Fibroblast of lung (primary cell): ENCODE results near the gene SEC61B. TPM values are rescaled to one million over a fixed set of nuclear protein-coding genes. Genes with fewer than 3 reads are reported as not detected.

Experiments used
- DNase-seq, 2 donors: peaks; one replicate each; pipeline versions ENCODE4 v3.0.0 to v3.0.0-alpha.2; 2010; ENCODE audit warnings: low read depth in 2 of 2
- H2AFZ ChIP-seq: 2 replicates; pipeline ENCODE4 v1.5.1; 2012; ENCODE audit warnings: low read length, control low read depth, inconsistent platforms
- H3K27ac ChIP-seq: 2 replicates; pipeline ENCODE4 v1.5.1; 2011; ENCODE audit warnings: low read length, control low read depth; ENCODE audit not compliant: insufficient read depth
- H3K27me3 ChIP-seq: 2 replicates; pipeline ENCODE4 v1.5.1; 2011; ENCODE audit warnings: mild to moderate bottlenecking, low read length; ENCODE audit not compliant: control insufficient read depth, insufficient read depth
- H3K36me3 ChIP-seq: 2 replicates; pipeline ENCODE4 v1.5.1; 2011; ENCODE audit warnings: low read length; ENCODE audit not compliant: control insufficient read depth, insufficient read depth
- H3K4me1 ChIP-seq: 2 replicates; pipeline ENCODE4 v1.5.1; 2011; ENCODE audit warnings: low read length; ENCODE audit not compliant: control insufficient read depth, insufficient read depth; ENCODE audit errors: extremely low read depth
- H3K4me2 ChIP-seq: 2 replicates; pipeline ENCODE4 v1.5.1; 2011; ENCODE audit warnings: low read length, control low read depth; ENCODE audit not compliant: insufficient read depth; ENCODE audit errors: extremely low read depth
- H3K4me3 ChIP-seq, 4 experiments: fragments of 200-600 bp in 1 of 4; sonication (generic) in 1 of 4; replicated peaks in 1 of 4; 2 replicates each; pipeline ENCODE4 v1.5.1; 2011 to 2016; ENCODE audit warnings: low read length in 4 of 4, low read depth in 3 of 4, mild to moderate bottlenecking in 3 of 4, control low read depth in 2 of 4, inconsistent platforms in 1 of 4, mixed read lengths in 1 of 4; ENCODE audit not compliant: insufficient read depth in 1 of 4; ENCODE audit errors: control extremely low read depth in 1 of 4
- H3K79me2 ChIP-seq: 2 replicates; pipeline ENCODE4 v1.5.1; 2012; ENCODE audit warnings: mild to moderate bottlenecking, low read length, inconsistent platforms; ENCODE audit not compliant: control insufficient read depth, insufficient read depth
- H3K9ac ChIP-seq: 2 replicates; pipeline ENCODE4 v1.5.1; 2011; ENCODE audit warnings: mild to moderate bottlenecking, low read length, control low read depth; ENCODE audit not compliant: insufficient read depth
- H3K9me3 ChIP-seq: 2 replicates; pipeline ENCODE4 v1.5.1; 2012; ENCODE audit warnings: low read depth, low read length; ENCODE audit not compliant: control insufficient read depth, insufficient read depth
- H4K20me1 ChIP-seq: 2 replicates; pipeline ENCODE4 v1.5.1; 2011; ENCODE audit warnings: low read length; ENCODE audit not compliant: control insufficient read depth, insufficient read depth; ENCODE audit errors: extremely low read depth
- EZH2 ChIP-seq: IDR thresholded peaks from 2 replicates; pipeline ENCODE4 v1.5.1; 2012; ENCODE audit warnings: low read length, control low read depth, mild to moderate bottlenecking; ENCODE audit errors: missing control alignments
- polyA plus RNA-seq, 2 donors: library from polyadenylated mRNA; depleted of rRNA in 1 of 2; stranded (reverse) in 1 of 2; unstranded in 1 of 2; fragments of >200 nt; gene quantifications; 2 replicates each; pipeline ENCODE4 v1.2.1, GENCODE V29; 2011 to 2012; ENCODE audit warnings: missing spikeins in 1 of 2
- total RNA-seq: library from RNA; depleted of rRNA; stranded (reverse); fragments of >200 nt; gene quantifications from 2 replicates; pipeline ENCODE4 v1.2.1, GENCODE V29; 2014
- TF ChIP-seq, protein P1 (sequence below), 2 donors: IDR thresholded peaks in 1 of 2; conservative IDR thresholded peaks in 1 of 2; 1 replicate in 1 of 2; 2 replicates in 1 of 2; pipeline ENCODE4 v1.5.1; 2011 to 2012; ENCODE audit warnings: low read length in 2 of 2, control low read depth in 1 of 2, inconsistent platforms in 1 of 2, low read depth in 1 of 2, mild to moderate bottlenecking in 1 of 2

The SEC61B gene
- total and polyA plus RNA-seq, 2 donors (not counting 1 experiment from before 2014, with no cell fraction given), result 58.8 to 213 TPM

DNA sequence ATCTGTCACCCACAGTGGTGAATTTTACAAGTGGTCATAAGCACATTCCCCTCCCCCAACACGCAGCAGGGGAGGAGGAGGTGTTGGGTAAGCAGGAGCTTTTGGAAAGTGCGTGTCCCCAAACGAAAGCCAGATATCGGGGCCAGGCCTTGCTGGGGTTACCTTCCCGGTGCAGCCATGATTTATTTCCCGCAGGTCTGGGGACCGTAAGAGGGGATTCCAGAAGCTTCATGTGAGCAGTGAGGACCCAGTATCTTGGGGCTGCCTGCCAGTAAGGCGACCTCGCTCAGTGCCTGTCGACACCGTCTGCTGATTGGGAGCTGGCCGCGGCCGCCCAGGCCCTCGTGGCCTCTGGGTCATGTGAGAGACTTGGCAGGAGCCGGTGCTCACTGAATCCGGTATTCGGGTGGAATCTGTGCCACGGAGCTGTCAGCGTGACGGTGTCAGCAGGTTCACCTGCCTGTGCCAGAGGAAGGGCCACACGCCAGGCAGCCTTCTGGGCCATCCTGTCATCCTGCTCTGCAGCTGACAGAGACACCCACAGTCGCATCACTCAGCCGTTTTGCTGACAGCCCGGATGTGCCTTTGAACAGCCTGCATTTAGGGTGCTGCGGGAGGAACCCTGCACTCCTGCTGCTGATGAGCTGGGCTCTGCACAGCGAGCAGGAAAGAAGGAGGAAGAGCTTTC lies 37.3 kb downstream of the SEC61B start:
- H3K36me3 ChIP-seq, result no peaks in the 10 kb centered on the region
- H4K20me1 ChIP-seq, result no peaks in the 10 kb centered on the region
- H3K4me2 ChIP-seq, result peak overlapping the region; percentile 56
- H3K27ac ChIP-seq, result no peak overlapping the region
- no peak overlapping the region for H3K9ac ChIP-seq
- peak overlapping the region; percentile 98 for H2AFZ ChIP-seq
- no peaks in the 10 kb centered on the region for H3K79me2 ChIP-seq
- H3K27me3 ChIP-seq, result no peaks in the 10 kb centered on the region
- peak; percentile 30 to 45 for DNase-seq
- peaks cover 9% of the 10 kb centered on the region for H3K4me1 ChIP-seq
- TF ChIP-seq, protein P1, sequence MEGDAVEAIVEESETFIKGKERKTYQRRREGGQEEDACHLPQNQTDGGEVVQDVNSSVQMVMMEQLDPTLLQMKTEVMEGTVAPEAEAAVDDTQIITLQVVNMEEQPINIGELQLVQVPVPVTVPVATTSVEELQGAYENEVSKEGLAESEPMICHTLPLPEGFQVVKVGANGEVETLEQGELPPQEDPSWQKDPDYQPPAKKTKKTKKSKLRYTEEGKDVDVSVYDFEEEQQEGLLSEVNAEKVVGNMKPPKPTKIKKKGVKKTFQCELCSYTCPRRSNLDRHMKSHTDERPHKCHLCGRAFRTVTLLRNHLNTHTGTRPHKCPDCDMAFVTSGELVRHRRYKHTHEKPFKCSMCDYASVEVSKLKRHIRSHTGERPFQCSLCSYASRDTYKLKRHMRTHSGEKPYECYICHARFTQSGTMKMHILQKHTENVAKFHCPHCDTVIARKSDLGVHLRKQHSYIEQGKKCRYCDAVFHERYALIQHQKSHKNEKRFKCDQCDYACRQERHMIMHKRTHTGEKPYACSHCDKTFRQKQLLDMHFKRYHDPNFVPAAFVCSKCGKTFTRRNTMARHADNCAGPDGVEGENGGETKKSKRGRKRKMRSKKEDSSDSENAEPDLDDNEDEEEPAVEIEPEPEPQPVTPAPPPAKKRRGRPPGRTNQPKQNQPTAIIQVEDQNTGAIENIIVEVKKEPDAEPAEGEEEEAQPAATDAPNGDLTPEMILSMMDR (conservative IDR thresholded peaks at IDR 0.05 in 1 of 2, IDR thresholded peaks at IDR 0.05 in 1 of 2; ENCODE audit: low read depth in 1 of 2, low read length in 2 of 2), result no peak
- TF ChIP-seq EZH2, result no peak
- peak overlapping the region in 2 of 4 experiments; percentile 32 to 38 for H3K4me3 ChIP-seq
- H3K9me3 ChIP-seq, result no peaks in the 10 kb centered on the region

DNA sequence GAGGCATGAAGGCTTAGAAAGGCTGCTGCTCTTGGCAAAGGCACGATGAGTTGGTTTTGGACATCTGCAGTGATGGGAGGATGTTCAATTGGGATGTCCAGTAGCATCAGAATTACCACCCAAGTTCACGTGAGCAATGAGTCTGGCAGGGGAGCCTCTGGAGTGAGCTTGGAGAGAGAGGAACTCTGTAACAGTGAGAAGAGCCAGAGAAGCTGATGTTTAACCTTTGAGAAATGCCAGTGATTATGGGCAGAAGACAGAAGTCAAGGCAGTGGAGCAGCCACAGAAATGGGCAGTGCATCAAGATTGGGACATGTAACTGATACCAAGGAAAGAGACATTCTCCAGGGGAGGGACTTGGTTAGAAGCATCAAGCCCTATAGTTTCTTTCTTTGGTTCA lies 39.8 kb downstream of the SEC61B start:
- H3K4me2 ChIP-seq, result no peak overlapping the region
- TF ChIP-seq EZH2, result no peak
- TF ChIP-seq, protein P1 (conservative IDR thresholded peaks at IDR 0.05 in 1 of 2, IDR thresholded peaks at IDR 0.05 in 1 of 2; ENCODE audit: low read depth in 1 of 2, low read length in 2 of 2), result no peak
- H4K20me1 ChIP-seq, result no peaks in the 10 kb centered on the region
- no peak overlapping the region for H3K9ac ChIP-seq
- no peak overlapping the region for H2AFZ ChIP-seq
- H3K27ac ChIP-seq, result no peak overlapping the region
- H3K27me3 ChIP-seq, result no peaks in the 10 kb centered on the region
- H3K36me3 ChIP-seq, result no peaks in the 10 kb centered on the region
- DNase-seq, result no peak
- H3K9me3 ChIP-seq, result no peaks in the 10 kb centered on the region
- peaks cover 12% of the 10 kb centered on the region for H3K4me1 ChIP-seq
- no peak overlapping the region for H3K4me3 ChIP-seq
- H3K79me2 ChIP-seq, result no peaks in the 10 kb centered on the region

DNA sequence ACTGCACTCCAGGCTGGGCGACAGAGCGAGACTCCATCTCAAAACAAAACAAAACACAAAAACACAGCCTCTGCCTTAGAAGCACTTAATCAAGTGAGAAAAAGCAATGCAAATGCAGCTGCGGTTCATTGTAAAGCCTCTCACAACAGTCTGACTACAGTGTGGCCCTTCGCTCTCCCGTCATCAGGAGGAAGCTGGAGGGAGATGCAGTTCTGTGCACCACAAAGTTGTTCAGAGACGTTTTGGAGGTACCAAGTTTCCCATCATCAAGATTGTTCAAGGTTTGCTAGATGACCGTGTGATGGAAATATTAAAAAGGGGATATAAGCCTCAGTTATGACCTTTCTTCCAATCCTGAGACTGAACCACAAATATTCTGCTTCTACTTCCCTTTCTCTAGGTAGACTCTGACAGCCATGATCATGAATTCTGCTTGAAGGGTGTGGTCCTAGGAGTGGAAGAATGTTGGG lies 40.9 kb downstream of the SEC61B start:
- TF ChIP-seq, protein P1 (conservative IDR thresholded peaks at IDR 0.05 in 1 of 2, IDR thresholded peaks at IDR 0.05 in 1 of 2; ENCODE audit: low read depth in 1 of 2, low read length in 2 of 2), result no peak
- no peak for TF ChIP-seq EZH2

More for the DNA sequence above, 40.9 kb downstream of the SEC61B start:
- no peak overlapping the region for H3K4me2 ChIP-seq
- H3K4me3 ChIP-seq, result no peak overlapping the region
- H4K20me1 ChIP-seq, result no peaks in the 10 kb centered on the region
- no peaks in the 10 kb centered on the region for H3K36me3 ChIP-seq
- no peaks in the 10 kb centered on the region for H3K9me3 ChIP-seq
- peaks cover 12% of the 10 kb centered on the region for H3K4me1 ChIP-seq
- H3K9ac ChIP-seq, result no peak overlapping the region
- no peak overlapping the region for H2AFZ ChIP-seq
- no peak for DNase-seq
- H3K79me2 ChIP-seq, result no peaks in the 10 kb centered on the region
- H3K27ac ChIP-seq, result no peak overlapping the region
- no peaks in the 10 kb centered on the region for H3K27me3 ChIP-seq
